ENCODE measurements around the gene DMPK.

DMPK gene, protein sequence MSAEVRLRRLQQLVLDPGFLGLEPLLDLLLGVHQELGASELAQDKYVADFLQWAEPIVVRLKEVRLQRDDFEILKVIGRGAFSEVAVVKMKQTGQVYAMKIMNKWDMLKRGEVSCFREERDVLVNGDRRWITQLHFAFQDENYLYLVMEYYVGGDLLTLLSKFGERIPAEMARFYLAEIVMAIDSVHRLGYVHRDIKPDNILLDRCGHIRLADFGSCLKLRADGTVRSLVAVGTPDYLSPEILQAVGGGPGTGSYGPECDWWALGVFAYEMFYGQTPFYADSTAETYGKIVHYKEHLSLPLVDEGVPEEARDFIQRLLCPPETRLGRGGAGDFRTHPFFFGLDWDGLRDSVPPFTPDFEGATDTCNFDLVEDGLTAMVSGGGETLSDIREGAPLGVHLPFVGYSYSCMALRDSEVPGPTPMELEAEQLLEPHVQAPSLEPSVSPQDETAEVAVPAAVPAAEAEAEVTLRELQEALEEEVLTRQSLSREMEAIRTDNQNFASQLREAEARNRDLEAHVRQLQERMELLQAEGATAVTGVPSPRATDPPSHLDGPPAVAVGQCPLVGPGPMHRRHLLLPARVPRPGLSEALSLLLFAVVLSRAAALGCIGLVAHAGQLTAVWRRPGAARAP

DNA sequence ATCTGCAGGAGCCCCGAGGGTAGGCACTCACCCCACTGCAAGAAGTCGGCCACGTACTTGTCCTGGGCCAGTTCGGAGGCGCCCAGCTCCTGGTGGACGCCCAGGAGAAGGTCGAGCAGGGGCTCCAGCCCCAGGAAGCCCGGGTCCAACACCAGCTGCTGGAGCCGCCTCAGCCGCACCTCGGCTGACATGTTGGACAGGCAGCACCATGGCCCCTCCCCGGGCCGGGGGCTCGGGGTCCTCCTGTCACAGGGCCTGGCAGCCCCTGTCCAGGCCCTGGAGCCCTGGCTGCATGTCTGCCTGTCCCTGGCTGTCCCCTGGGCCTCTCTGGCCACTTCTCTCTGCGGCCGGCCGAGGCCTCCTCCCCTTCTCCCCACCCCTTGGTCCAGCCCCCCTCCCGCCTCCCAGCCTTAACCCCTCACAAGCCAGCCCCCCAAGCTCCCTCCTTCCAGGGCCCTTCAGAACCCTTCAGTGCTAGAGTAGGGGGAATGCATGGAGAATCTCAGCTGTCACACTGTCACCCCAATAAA, at the start of gene DMPK:
Gene DMPK, minus strand, starts transcription at position 329 of the 530 bp plus-strand sequence. Its CDS starts 138 bp downstream, at position 191.
- peak; percentile 48 for DNase-seq

DNA sequence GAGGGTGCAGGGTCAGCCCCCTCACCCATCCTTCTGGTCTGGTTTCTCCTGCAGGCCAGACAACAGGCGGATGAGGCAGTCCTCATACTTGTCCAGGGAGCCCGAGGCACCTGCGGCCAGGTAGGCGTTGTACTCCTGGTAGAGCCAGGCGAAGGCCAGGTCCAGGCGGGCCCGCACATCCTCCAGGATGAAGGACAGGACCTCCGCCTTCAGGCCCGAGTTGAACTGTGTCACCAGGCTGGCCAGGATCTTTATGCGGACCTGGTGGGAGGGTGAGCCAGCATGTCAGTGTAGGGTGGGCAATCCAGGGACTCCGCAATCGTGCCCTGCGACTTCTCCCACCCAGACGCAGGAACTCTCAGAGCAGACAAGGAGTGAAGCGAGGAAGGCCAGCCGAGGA, 46.7 kb upstream of the DMPK start:
- DNase-seq: no peak

DNA sequence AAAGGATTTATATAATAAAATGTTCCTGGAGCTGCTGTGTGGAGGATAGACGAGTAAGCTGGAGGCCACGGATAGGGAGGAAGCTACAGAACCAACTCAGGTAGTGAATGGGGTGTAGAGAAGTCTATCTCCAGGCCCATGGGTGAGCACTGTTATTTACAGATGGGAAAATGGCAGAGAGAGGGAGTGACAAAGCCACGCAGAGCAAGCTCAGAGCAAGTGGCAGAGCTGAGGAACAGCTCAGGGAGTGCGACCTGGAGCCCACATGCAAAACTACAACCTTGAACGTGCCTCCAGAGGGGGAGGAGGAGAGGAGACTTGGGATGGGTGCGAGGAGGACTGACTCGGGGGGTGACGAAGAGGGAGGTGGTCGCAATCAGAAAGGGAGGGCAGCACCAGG, 46.2 kb upstream of the DMPK start:
- no peak for DNase-seq

DNA sequence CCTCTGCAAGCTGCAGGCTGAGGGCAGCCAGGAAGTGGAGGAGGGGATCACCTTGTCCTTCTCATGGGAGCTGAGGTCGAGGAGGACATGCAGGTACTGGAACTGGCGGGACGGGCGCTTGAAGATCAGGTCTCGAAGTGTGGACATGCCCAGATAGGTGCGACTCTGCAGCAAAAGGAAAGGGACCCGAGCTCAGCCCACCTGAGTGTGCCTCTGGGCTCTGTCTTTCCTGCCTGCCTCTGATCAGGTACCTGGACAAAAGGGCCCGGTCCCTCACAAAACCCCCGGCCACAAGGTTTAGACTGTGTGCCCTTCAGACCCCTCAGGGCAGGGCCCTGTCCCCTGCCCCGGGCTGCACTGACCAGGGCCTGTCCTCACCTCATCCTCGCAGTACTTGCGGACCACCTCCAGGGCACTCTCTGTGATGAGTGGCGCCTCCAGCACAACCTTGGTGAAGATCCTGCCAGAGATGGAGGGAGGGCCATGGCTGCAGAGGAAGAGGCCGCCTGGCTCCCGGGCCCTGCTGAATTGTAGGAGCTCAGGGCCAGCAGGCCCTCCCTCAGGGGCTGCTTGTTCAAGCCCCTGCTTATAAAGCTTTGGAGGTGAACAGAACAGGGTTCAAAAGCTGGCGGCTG, 45.3 kb upstream of the DMPK start:
- no peak for DNase-seq

DNA sequence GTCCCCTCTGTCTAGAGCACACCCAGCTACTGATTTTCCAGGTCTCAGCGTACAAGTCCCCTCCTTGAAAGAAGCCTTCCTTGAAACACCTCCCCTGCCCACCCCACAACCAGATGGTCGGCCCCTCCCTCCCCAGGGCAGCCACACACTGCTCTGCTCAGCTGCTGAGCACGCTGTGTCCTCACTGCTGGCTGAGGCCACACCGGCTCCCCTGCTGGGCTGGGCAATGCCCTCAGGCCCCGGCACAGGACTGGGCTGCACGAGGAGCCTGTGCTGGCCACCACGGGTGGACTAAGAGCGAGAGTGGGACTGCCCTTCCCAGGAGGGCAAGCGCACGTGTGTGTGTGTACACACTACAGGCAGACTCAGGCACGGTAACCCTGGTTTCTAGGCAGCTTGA, 44.6 kb upstream of the DMPK start:
- DNase-seq: no peak

DNA sequence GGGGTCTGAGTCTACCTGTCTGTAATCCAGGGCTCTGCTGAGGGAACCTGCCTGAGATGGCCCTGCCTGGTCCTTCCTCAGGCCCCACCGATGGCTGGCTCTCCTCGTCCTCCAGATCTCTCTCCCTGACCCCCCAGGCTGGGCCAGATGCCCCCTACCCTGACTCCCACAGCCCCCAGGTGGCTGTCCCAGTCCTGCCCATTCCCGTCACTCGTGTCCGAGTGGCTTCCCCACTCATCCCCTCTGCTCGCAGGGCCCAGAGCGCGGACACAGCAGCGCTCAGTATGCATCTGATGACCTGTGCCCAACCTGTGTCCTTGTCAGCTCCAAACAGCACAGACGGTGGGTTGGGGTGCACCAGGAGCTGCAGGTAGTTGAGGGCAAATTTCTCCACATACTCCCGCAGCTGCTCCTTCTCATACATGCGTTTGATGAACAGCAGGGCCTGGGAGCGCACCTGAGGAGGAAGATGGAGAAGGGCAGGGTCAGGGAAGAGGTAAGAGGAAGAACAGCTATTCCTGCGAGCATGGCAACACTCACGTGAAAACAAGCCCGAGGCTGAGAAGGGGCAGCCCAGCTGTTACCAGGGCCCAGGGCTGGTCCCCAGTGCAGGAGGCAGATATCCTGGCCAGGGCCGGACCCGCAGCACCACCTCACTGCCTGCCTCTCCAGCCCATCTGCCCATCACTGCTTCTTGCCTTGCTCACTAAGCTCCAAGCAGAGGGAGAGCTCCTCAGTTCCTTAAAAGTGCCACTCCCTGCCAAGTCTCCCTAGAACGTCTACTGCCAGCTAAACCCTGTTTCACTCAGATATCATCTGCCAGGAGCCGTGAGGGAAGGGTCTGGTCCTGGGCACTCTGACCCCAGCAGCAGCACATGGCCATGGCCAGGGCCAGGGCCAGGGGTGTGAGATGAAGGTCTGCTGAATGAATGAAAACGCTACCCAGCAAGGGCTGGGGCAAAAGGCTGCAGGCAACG, 43.9 kb upstream of the DMPK start:
- DNase-seq: no peak

DNA sequence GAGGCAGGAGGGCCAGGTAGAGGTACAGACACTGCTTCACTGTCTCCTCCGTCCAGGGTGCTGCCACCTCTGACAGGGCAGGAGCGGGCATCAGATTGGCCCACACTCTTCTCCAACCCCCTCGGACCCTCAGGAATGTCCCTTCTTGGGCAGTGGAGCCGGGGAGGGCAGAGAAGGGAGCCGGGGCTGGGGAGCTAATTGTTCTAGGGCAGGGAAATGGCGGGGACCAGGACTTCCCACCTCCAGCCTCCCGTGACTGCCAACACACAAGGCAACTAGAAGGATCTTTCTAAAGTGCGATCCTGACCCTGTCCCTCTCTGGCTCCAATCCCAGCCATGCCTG, 42.9 kb upstream of the DMPK start:
- DNase-seq: no peak

DNA sequence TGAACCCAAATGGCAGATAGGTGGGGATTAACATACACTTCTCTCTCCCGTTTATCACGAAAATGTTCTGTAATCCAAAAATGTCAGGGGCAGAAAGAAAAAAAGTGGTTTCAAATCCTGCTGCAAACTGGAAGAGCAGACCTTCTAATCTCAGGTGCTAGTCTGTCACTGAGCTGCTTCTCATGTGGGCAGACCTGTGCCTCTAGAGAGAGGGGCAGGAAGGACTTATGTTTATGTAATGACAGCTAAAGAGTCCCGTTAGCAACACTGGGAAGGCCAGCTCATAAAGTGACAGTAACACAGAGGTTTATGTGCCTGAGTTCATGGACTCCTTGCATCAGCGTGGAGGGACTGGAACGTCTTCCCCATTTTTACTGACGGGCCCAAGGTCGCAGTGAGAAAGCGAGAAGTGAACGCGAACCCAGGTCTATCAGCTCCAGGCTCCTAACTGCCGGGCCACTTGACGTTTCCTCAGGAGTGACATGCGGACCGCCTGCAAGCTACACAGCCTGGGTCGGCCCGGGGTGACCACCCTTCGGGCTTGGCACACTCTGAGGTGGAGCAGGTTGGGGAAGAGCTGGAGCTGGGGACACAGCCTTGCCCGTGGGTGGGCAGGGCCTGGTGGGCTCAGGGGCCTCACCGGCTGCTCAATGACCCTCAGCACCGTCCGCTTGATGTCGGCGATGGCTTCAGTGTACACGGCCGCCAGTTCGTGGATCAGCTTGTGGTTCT, 42.4 kb upstream of the DMPK start:
- DNase-seq: no peak

DNA sequence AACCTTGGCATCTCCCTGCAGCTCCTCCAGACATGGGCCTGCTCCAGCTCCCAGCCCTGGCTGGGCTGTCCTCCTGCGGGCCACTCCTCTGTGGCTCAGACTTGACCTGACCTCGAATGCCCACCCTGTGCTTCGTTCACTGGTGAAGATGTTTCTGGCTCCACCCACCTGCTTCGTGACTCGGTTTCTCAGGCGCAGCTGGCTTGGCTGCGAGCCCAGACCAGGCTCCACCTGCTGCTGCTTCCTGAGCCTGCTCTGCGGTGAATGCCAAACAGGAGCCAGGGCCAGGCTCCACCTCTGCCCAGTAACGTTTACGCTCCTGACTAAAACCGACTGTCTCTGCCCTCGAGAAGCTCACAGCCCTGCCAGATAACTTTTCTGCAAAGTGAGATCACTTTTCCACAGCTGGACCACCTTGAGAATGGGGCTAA, 41.8 kb upstream of the DMPK start:
- no peak for DNase-seq

DNA sequence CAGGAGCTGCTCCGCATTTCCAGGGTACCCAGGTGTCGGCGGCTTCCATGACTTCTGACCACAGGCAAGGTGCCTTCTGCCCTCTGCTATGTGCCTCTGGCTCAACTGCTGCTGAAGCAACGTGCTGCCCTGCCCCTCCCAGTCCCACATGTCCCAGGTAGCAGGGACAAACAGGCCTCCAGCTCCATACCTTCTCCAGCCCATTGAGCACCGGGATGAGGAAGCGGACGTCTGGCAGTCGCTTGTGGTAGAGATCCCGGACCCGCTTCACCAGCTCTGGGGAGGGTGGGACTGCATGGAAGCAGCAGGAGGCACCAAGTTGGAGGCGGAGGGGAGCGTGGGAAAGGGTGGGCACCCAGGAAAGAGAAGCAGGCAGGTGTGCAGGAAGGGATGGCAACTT, 40.9 kb upstream of the DMPK start:
- no peak for DNase-seq

DNA sequence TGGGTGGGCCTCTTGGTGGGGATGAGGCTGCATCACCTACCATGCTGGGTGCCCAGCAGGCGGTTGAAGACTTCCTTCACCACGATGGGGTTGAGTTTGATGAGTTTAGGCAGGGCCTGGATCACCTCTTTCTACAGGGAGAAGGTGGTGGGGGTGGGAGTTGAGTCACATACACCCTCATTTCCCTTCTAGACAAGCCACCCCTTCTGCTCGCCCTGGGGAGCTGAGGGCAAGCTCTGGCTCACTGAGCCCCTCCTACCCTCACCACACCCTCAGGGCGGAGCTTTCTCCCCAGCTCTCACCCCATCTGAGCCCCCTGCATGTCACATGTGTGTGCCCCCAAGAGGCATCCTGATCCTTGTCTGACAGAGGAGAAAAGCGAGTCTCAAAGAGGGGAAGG, 40.4 kb upstream of the DMPK start:
- DNase-seq: no peak

DNA sequence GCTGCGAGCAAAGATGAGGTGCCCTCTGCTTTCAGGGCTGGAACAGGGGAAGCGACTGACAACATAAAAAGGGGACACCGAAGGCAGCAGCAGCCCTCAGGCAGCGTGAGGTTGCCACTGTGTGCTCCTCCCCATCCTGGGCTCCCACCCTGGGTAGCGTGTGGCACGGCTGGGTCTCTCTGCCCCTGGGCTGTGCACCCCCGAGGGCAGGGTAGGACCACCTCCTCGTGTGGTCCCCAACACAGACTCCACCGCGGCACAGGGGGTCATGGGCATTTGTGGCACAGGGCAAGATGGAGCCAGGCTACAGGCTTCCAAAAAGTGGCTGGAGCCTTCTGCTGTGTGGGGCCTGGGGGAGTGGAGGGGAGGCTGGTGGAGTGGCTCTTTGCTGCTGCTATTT, 39.3 kb upstream of the DMPK start:
- DNase-seq: no peak

DNA sequence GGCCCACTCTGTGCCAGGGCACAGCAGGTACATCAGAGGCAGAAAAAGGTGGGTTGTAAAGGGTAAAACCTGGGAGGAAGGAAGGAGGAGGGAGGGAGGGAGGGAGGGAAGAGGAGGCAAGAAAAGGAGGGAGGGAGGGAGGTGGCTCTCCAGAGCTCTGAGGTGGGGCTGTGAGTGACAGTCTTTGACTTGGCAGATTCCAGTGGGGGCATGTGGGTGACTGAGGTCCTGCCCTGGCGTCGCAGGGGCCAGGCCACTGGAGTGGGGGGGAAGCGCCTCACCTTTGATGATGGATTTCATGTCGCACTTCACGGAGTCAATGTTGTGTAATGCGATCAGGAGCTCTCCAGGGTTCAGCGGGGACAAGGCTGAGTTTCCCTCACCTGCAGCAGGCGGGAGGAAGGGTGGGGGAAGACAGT, 38.8 kb upstream of the DMPK start:
- DNase-seq: no peak

DNA sequence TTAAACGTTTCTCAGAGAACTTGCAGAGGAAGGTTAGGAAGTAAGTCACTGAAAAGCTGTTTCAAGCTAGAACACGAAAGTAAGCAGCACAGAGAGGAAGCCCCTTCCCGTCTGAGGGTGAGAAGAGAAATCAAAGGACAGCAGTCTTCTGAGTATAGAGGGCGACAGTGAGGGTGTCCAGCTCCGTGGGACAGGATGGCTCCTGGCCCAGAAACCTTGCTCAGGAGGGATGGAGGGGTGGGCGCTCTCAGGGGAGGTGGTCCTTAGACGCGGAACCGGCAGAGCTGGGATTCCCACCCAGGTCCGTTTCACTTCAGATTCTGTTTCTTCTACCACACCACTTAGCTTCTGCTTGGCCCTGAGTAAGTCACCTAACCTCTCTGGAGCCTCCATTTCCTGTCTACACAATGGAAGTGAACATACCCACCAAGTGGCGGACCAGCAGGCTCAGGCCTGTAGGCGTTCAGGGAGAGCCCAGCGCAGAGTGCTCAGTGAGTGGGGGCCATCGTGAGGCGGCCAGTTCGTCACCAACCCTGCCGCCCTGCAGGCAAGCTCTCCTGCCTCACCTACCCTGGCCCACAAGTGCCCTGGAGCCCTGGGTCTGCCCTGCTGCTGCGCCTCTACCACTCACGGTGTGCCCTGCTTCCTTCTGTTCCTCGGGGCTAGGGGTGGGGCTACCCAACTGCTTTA, 38.3 kb upstream of the DMPK start:
- no peak for DNase-seq

DNA sequence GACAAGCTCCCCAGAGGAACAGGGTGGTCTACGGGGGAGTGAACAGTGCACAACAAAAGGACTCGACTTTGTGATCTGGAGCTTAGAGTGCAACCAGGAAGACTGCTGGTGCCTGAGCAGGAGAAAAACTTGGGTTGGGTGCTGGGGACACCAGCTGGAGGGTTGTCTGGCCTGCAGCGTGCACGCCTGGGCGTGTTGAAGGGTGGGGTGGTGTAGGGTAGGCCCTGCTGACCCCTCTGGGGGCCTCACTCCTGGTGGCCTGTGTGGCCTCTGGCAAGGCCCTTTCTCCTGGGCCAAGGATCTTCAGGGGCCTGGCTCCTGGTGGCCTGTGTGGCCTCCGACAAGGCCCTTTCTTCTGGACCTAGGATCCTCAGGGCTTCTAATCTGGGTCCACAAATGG, 37.5 kb upstream of the DMPK start:
- no peak for DNase-seq

DNA sequence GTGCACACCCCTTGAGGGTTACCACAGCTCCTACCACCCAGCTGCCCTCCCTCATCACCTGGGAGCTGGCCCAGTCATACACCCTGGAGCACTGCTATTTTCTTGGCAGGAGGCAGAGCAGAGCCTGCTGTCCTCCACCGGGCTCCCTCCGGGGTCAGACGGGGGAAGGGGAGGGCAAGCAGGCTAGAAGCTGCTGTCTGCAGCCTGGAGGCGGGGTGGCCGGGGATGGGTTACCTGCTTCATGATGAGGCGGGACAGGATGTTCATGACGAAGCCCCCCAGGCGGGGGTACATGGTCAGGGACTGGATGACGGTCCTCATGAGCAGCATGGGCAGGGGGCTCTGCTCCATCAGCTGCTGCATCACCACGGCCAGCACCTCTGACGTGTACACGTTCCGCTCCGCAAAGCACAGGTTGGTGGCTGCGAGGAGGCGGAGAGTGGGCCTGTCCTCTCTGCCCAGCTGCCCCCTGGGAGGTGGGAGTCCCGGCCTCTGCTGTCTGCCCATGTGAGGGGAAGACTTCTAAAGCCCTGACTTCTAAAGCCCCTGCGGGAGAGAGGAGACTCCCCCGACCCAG, 35.5 kb upstream of the DMPK start:
- DNase-seq: peak; percentile 20

DNA sequence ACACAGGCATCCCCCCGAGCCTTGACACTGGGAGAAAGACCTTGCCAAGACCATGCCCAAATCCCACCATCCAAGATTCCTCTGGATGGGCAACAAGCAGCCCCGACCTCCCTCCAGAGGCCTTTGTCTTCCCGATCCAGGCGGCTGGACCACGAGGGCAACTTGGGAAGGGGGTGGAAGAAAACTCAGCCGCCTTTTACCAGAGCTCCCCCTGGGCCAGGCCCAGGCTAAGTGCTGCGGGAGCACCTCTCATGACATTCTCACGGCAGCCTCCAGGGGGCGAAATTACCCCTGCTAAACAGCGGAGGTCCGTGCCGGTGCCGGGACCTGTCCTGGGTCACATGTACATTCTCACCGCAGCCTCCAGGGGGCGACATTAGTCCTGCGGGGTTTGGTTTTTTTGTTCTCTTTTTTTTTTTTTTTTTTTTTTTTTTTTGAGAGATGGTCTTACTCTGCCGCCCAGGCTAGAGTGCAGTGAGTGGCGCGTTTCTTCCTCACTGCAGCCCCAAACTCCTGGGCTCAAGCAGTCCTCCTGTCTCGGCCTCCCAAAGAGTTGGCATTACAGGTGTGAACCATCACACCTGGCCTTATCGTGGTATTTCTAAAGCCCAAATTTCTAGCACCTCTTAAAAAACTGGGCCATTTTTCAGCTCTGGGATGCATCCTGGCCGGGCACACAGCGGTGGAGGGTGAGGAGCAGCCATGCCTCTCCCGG, 34.9 kb upstream of the DMPK start:
- DNase-seq: peak; percentile 93

DNA sequence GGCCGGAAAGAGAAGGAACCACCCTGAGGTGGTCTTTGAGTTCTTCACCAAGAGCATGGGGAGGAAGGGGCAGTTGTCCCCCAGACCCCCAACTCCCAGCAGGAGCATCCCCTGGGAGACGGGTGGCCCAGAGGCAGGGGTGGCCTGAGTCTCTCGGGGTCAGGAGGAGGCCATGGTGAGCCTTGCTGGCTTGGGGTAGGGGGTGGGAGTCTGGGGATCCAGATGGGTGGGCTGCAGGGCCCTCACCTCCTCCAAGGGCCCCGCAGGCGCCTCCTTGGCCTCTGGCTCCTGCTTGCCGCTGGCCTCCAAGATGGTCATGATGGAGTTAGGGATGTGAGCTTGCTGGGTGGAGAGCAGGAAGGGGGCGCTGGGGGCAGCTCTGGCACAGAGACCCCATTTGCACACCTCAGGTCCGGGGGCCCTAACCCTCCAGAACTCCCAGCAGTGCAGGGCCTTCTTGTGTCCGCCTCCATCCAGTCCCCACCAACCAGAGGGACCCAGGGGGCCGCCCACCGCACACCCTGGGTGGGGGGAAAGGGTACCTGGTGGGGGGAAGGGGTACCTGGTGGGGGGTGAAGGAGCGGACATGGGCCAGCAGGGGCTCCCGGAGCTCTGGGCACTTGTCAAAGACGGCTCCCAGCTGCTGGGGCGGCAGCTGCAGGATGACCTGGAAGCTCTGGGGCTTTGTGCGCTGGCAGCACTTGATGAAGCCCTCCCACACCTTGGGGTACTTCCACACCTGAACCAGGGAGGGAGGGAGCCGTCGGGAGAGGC, 34.1 kb upstream of the DMPK start:
- DNase-seq: no peak

DNA sequence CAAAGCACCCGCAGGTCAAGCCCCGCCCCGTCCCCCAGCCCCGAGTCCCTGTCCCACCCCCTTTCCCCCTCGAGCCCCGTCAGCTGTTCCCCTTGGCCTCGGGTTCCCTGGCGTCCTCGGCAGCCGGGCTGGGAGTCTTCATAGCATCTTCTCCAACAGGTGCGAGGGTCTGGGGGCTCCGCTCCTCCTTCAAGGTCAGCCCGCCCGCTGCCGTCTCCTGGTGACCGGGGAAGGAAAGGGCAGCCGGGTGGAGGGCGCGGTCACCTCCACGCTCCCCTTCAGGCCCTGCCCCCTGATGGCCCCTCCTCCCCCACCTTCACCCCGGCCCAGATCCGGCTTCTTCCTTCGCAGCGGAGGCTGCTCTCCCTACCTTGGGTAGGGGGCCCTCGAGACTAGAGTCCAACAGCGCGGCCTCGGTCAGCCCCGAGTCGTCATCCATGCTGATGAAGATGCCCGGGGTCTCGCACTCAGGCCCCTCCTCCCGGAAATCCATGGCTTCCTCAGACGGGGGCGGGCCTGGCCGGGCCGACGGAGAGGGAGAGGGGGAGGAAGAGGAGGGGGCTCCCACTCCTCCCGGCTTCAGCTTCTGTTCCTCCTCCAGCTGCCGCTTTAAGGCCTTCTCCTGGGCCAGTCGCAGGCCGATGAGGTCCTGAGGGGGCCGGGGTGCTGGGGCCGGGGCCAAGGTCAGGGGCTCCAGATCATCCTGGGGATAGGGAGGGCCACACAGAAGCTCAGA, 33.4 kb upstream of the DMPK start:
- no peak for DNase-seq

All from EL (cell line).